Activated CD8-positive, alpha-beta memory T cell treated with anti-CD3 and anti-CD28 coated beads for 36 hours (primary cell): ENCODE measurements around the gene ZNF75A. TPM values are rescaled to one million over a fixed set of nuclear protein-coding genes. Genes with fewer than 3 reads are reported as not detected.

Source experiments
- CTCF ChIA-PET: fragments of 350-600 bp; sonication (Branson Sonifier 250); formaldehyde crosslinking; loops from one replicate; lab custom pipeline; 2021; ENCODE audit warnings: antibody characterized with exemption; lab: Charles Lee
- POLR2A ChIA-PET: fragments of 350-600 bp; sonication (Branson Sonifier 250); formaldehyde crosslinking; loops from one replicate; lab custom pipeline; 2021; ENCODE audit warnings: antibody characterized with exemption; lab: Charles Lee
- total RNA-seq, 2 experiments: library from RNA; stranded (reverse); gene quantifications; one replicate each; pipeline ENCODE4 v1.2.3, GENCODE V29; 2021

Gene ZNF75A
- total RNA-seq, 2 experiments from 2014 or later = 36.3 to 37.3 TPM

- POLR2A ChIA-PET = no interaction called here
- CTCF ChIA-PET = no interaction called here
Observed at GRCh38 chr16:3348547-3349167, 43.4 kb downstream of the ZNF75A start.

- POLR2A ChIA-PET = no interaction called here
- CTCF ChIA-PET = no interaction called here
Observed at GRCh38 chr16:3349175-3349574, 43.9 kb downstream of the ZNF75A start.

- POLR2A ChIA-PET = interaction anchor here (0.6 kb wide), 2 partner anchors 9 to 543 kb away, joined by 3 to 5 read pairs; no protein-coding TSS in a partner anchor
Observed at GRCh38 chr16:3355589-3355988, 50.3 kb downstream of the ZNF75A start, which contains the start of gene OR2C1. Gene OR2C1 (plus strand): TSS chr16:3355889. CDS start chr16:3355941, 52 bp downstream.

GRCh38 chr16:3356118-3356517, 50.8 kb downstream of the ZNF75A start:
- CTCF ChIA-PET = no interaction called here
- POLR2A ChIA-PET = interaction anchor here (0.6 kb wide), 1 partner anchor 542 kb away, joined by 5 read pairs; no protein-coding TSS in a partner anchor

More at GRCh38 chr16:3355589-3355988, 50.3 kb downstream of the ZNF75A start, which contains the start of gene OR2C1:
- CTCF ChIA-PET = no interaction called here

- ChIA-PET POLR2A (no interaction called here), CTCF (no interaction called here)
Observed at GRCh38 chr16:3358871-3359270, 53.6 kb downstream of the ZNF75A start.

GRCh38 chr16:3362931-3363330, 57.6 kb downstream of the ZNF75A start:
- ChIA-PET CTCF (no interaction called here), POLR2A (no interaction called here)

- ChIA-PET POLR2A (no interaction called here), CTCF (no interaction called here)
Observed at GRCh38 chr16:3363793-3364192, 58.5 kb downstream of the ZNF75A start.

- CTCF ChIA-PET = interaction anchor here (0.9 kb wide), 1 partner anchor 48 kb away, joined by 4 read pairs; no protein-coding TSS in a partner anchor
Observed at GRCh38 chr16:3364774-3365427, 59.6 kb downstream of the ZNF75A start.

More at GRCh38 chr16:3364774-3365427, 59.6 kb downstream of the ZNF75A start:
- POLR2A ChIA-PET = interaction anchor here (0.7 kb wide), 2 partner anchors 10 to 79 kb away, joined by 3 read pairs; partner anchors contain the start of gene NAA60

Other genes with a start within 250 kb of the ZNF75A start
- gene IL32, start 239.9 kb upstream of the ZNF75A start, total RNA-seq = 1,000 to 10,000 TPM; 1,098 to 1,123 TPM
- gene ZSCAN10, start 206.2 kb upstream of the ZNF75A start, total RNA-seq = not detected
- gene ZNF205, start 192.9 kb upstream of the ZNF75A start, total RNA-seq = under 1 TPM in 1 of 2 experiments, not detected in 1; 0.23 TPM
- 1 to 10 TPM; 8.6 to 9.2 TPM for gene ZNF213, start 170.5 kb upstream of the ZNF75A start, total RNA-seq
- gene OR1F1, start 117.3 kb upstream of the ZNF75A start, total RNA-seq = not detected
- 10 to 100 TPM; 11.3 to 11.8 TPM for gene ZNF200, start 70.3 kb upstream of the ZNF75A start, total RNA-seq
- under 1 TPM in 1 of 2 experiments, not detected in 1; 0.19 TPM for gene MEFV, start 48.9 kb upstream of the ZNF75A start, total RNA-seq
- gene ZNF263, start 22.0 kb upstream of the ZNF75A start, total RNA-seq = 10 to 100 TPM; 26.2 to 27.0 TPM
- 1 to 10 TPM; 4.5 to 4.6 TPM for gene TIGD7, start 67 bp upstream of the ZNF75A start, total RNA-seq
- not detected for gene OR2C1, start 50.4 kb downstream of the ZNF75A start, total RNA-seq
- 10 to 100 TPM; 11.8 to 13.1 TPM for gene ZSCAN32, start 95.5 kb downstream of the ZNF75A start, total RNA-seq
- gene ZNF174, start 95.7 kb downstream of the ZNF75A start, total RNA-seq = 10 to 100 TPM; 10.1 to 10.8 TPM
- gene ZNF597, start 138.0 kb downstream of the ZNF75A start, total RNA-seq = 1 to 10 TPM; 1.9 to 2.2 TPM
- gene NAA60, start 138.2 kb downstream of the ZNF75A start, total RNA-seq = 10 to 100 TPM; 34.4 to 36.5 TPM
- gene C16orf90, start 190.0 kb downstream of the ZNF75A start, total RNA-seq = not detected
- 10 to 100 TPM; 13.8 to 15.4 TPM for gene CLUAP1, start 195.5 kb downstream of the ZNF75A start, total RNA-seq